ENCODE data around the gene SULT1A4.
"Not testable (repeated sequence)": the region's sequence is repeated elsewhere in the genome, so short reads cannot be mapped to it uniquely, and the experiment has no call there.

Gene SULT1A4

DNA sequence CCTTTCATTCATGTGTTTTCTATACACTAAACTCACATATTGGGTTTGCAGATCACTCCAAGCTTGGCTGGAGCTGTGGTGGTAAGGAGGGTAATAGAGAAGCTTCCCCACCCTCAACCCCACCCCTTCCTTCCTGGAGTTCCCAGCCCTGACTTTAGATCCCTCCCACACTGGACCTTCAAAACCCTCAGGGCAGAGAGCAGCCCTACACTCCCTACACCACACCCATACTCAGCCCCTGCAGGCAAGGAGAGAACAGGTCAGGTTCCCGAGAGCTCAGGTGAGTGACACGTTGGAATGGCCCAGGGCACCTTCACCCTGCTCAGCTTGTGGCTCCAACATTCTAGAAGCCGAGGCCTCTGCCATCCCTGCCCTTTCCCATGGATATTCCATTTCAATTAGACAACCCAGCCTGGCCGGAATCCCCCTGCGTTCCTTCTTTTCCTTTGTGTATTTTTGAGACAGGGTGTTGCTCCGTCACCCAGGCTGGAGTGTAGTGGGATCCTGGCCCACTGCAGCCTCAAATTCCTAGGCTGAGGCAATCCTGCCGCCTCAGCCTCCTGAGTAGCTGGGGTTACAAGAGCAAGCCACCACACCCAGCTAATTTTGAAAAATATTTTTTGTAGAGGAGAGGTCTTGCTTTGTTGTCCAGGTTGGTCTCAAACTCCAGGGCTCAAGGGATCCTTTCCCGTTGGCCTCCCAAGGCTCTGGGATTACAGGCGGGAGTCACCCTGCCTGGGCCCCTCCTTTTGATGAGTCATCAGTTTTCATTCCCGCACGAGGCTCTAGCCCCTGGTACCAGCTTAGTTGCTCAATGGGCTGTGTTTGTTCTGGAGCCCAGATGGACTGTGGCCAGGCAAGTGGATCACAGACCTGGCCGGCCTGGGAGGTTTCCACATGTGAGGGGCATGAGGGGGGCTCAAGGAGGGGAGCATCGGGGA is at the start of gene SULT1A4:
Gene SULT1A4, plus strand, starts transcription at position 208 of the 941 bp plus-strand sequence. CDS start 1,473 bp downstream, outside the sequence.
- DNase-seq (ENCODE audit: low spot score), result not testable (repeated sequence)

DNA sequence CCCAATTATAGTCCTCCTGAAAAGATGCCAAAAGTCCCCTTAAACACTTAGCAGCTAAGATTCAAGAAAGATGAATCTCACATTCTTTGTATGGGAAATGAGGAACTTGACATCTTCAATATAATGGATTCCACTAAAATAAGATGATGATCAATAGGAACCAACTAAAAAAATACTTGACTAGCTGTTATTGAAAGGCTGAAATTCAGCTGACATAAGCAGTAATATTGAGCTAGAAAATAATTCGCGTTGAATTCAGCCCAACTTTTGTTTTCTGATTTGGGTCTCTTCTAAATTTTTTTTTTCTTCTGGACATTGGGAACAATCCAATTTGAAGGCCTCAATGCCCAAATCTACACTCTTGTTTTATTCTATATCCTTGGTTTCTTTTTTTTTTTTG is 36.1 kb upstream of the SULT1A4 start:
- not testable (repeated sequence) for DNase-seq (ENCODE audit: low spot score)

DNA sequence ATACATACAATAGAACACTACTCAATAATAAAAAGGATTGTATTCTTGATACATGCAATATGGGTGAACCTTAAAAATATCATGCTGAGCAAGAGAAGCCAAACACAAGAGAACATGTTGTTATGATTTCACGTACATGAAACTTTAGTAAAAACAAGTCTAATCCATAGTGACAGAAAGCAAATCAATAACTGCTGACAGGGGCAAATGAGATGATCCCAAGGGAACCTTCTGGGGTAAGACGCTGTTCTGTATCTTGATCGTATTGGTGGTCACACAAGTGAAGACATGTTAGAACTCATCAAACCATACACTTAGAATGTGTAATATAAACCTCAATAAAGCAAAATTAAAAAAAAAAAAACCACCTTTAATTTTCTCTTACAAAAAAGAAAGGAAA is 34.3 kb upstream of the SULT1A4 start:
- DNase-seq (ENCODE audit: low spot score), result not testable (repeated sequence)

DNA sequence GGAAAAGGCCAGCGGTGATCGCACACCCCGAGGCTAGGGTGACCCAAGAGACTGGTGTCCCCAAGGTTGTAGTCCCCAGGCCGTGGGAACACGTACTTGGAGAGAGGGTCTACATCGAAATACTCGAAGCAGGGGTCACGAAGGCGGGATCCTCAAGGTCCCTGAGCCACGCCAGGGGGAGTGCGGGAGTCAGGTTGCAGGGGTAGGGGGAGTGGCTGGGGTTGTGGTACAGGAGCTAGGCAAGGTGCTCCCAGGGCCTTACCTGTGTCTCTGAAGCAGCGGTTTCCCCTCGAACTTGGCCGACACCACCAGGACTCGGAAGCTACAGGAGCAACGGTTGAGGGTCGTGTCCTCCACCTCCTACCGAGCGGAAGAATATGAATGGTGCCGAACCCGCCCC is 6.0 kb upstream of the SULT1A4 start:
- DNase-seq (ENCODE audit: low spot score), result not testable (repeated sequence)

DNA sequence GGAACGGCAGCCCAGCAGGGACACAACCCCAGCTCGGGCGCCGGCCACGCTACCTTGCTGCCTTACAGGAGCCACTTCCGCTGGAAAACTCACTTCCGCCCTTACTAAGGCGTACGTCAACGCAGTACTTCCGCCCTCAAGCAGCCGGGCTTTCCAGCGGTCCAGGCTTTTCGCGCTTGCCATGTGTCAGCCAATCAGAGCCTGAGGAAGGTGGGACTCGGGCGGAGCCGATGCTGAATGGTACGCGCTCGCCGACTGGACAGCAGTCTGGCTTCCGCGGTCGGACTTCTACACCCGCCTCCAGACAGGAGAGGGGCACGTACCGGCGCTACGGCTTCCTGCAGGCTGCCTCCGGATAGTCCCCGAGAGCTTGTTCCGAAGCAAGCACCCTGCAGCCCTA is 5.4 kb upstream of the SULT1A4 start, which contains the start of the genes BOLA2 and SLX1B:
Gene BOLA2, minus strand, starts transcription at position 83 of the 400 bp plus-strand sequence. CDS start 98 bp downstream, outside the sequence.
Gene SLX1B, plus strand, starts transcription at position 265 of the 400 bp plus-strand sequence.
- not testable (repeated sequence) for DNase-seq (ENCODE audit: low spot score)

DNA sequence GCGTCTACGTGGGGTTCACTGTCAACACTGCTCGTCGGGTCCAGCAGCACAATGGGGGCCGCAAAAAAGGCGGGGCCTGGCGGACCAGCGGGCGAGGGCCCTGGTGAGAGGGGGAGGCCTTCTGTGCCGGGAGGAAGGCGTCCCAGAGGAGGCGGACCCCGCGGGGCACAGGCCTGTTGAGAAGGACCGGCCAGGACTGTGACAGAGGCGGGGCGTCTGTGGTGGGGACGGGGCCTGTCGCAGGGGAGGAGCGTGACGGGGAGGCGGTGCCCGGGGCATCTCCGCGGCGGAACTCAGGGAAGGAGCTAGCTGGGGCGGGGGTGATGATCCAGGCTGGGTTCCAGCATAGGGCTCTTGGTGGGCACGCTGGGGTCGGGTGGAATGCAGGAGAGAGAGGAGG is 4.9 kb upstream of the SULT1A4 start:
- DNase-seq (ENCODE audit: low spot score), result not testable (repeated sequence)

DNA sequence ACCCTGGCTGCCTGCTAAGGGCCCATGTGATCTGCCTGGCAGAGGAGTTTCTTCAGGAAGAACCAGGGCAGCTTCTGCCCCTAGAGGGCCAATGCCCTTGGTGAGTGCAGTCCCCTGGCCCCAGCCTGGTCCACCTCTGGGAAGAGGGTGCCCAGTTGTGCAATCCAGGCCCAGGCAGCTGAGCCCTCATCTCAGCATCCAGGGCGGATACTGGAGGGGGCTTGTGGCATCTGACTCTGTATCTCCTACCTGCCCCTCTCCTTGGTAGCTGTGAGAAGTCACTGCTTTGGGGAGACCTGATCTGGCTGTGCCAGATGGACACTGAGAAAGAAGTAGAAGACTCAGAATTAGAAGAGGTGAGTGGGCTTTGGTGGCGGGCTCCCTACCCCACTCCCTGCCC is 2.1 kb upstream of the SULT1A4 start:
- not testable (repeated sequence) for DNase-seq (ENCODE audit: low spot score)

DNA sequence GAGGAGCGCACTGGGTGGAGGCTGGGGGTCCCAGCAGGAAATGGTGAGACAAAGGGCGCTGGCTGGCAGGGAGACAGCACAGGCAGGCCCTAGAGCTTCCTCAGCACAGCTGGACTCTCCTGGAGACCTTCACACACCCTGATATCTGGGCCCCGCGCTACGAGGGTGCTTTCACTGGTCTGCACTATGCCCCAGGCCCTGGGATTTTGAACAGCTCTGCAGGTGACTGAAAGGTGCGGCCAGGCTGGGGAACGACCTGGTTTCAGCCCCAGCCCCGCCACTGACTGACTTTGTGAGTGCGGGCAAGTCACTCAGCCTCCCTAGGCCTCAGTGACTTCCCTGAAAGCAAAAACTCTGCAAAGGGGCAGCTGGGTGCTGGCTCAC is 926 bp downstream of the SULT1A4 start:
- DNase-seq (ENCODE audit: low spot score), result not testable (repeated sequence)

DNA sequence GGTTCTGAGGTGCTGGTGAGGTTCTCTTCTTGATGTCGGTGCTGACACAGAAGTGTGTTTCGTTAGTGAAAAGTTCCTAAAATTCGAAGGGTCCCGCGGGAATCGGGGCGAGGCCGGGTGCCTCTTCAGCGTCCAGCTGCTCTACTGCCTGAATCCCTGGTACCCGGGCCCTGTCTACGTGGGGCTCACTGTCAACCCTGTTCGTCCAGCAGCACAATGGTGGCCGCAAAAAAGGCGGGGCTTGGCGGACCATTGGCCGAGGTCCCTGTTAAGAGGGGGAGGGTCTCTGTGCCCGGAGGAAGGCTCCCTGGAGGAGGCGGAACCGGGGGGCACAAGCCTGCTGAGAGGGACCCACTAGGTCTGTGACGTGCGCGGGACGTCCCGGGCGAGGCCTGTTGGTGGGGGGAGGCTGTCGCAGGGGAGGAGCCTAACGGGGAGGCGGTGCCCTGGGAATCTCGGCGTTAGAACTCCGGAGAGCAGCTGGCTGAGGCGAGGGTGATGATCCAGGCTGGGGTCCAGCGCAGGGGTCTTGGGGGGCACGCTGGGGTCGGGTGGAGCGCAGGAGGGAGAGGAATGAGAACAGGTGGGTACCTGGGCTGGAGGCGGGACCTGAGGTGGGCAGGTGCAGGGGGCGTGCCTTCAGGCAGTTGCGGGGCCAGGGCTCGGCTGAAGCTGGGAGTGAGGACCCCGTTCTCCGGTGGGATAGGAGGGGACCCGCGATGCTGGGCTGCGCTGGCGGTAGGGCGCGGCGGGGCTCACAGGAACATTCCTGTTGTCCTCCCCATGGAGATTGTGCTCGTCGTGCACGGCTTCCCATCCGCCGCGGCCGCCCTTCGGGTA is 6.5 kb downstream of the SULT1A4 start:
- not testable (repeated sequence) for DNase-seq (ENCODE audit: low spot score)

DNA sequence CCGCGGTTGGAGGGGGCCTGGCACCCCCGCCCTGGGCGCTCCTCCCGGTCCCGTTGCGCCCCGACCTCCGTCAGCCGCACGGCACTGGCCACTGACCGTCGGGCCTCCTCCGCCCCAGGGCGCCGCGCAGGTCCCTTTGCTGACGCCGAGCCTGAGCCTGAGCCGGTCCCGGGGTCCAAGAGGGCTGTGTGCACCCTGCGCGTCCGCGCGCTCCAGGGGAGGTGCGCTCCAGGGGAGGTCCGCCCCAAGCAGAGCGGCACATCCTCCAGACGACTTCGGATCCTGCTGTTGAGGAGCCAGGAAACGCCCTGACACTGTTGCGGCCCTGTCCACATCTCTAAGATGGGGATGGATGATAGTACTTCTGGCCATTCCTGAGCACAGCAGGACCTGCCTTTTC is 7.2 kb downstream of the SULT1A4 start:
- DNase-seq (ENCODE audit: low spot score), result not testable (repeated sequence)

DNA sequence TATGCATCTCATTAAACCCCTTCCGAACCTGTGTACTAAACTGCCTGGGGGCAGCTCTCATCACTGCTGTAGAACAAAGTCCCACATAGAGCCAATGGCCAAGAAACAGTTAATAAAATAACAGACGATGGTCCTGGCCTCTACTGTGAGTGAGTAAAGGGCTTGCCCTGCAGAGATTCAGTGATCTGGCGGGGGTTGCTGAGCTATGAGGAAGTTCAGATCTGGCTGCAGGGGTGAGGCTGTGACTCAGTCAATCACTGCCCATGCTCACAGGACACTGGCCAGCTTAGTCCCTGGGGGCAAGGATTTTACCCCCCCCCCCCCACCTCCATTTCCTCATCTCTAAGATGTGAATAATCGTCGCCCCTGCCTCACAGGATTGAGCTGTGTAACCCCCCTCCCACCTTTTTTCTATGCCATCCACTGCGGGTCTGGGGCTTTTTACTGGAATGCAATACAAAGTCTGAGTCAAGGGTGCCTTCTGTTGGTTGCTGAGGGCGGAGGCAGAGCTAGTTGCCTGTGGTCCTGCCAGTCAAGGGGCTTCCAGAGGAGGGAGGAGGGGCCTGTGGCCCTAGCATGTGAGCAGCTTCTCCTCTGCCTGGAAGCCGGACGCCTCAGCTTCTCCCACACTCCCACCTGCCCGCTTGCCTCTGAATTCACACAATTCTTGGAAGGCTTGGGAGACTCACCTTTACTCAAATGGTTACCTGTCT is 8.1 kb downstream of the SULT1A4 start:
- not testable (repeated sequence) for DNase-seq (ENCODE audit: low spot score)

DNA sequence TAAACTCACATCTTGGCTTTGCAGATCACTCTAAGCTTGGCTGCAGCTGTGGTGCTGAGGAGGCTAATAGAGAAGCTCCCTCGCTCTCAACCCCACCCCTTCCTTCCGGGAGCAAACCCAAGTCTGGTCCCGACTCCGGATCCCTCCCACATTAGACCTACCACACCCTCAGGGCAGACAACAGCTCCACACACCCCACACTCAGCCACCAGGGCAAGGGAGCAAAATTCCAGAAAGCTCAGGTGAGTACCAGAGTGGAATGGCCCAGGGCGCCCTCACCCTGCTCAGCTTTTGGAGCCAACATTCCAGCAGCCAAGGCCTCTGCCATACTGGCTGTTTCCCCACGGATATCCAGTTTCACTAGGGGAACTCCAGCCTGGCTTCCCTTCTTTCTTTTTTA is 9.9 kb downstream of the SULT1A4 start:
- not testable (repeated sequence) for DNase-seq (ENCODE audit: low spot score)

DNA sequence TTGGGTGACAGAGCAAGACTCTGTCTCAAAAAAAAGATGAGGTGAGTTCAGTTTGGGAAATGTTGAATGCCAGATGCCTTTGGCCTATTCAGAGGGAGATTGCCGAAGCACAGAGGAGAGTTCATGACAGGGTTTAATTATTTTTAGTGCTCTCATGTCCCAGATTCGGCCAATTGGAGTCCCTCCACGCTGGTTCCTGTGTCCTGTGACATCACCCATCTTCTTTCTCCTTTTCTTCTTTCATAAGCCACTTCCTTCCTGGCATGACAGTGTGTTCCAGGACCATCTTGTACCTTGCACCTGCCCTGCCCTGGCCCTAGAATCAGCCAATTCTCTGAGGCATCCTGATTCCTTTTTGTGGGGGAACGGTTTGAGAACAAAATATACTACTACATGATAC is 12.4 kb downstream of the SULT1A4 start:
- DNase-seq (ENCODE audit: low spot score), result not testable (repeated sequence)

DNA sequence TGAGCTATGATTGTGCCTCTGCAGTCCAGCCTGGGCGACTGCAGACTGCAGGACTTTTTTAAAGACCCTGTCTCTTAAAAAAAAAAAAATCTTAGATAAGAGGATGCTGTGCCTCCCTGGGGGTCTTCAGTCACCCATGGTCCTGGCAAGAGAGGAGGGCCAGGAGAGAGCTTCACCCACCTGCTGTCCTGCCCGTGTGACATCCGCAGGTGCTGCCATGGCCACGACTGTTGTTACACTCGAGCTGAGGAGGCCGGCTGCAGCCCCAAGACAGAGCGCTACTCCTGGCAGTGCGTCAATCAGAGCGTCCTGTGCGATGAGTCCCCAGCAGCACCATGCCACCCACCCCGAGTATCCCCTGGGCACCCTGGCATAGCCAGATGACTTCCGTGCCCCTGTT is 22.6 kb downstream of the SULT1A4 start:
- not testable (repeated sequence) for DNase-seq (ENCODE audit: low spot score)

DNA sequence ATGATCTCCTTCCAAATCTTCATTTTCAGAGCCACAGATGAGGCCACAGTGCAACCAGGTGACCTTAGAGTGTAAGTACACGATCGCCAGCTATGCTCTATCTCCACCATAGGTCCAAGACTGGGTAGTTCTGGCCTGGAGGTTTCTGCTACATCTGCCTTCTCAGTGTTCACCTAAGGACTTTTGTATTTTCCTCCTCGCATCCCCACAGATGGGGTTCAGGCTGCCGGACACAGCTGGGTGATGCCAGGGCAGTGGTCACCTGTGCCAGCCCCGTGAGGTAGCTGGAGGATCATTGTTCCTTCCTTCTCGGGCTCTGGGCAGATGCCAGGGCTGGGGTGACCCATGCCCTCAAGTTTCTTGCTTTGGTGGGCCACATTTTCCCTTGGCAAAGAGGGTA is 46.6 kb downstream of the SULT1A4 start, which contains the start of gene NPIPB12:
Gene NPIPB12, minus strand, starts transcription at position 101 of the 400 bp plus-strand sequence.
- not testable (repeated sequence) for DNase-seq (ENCODE audit: low spot score)

All from SW480 (cell line).